Stimulated activated naive CD4-positive, alpha-beta T cell (primary cell): ENCODE results near the gene DNER.
"Not testable (repeated sequence)": the region's sequence is repeated elsewhere in the genome, so short reads cannot be mapped to it uniquely, and the experiment has no call there.

ENCODE experiments used
- DNase-seq, 6 experiments: peaks; one replicate each; lab custom pipeline; 2025; lab: John Stamatoyannopoulos, UW

Gene DNER

DNA sequence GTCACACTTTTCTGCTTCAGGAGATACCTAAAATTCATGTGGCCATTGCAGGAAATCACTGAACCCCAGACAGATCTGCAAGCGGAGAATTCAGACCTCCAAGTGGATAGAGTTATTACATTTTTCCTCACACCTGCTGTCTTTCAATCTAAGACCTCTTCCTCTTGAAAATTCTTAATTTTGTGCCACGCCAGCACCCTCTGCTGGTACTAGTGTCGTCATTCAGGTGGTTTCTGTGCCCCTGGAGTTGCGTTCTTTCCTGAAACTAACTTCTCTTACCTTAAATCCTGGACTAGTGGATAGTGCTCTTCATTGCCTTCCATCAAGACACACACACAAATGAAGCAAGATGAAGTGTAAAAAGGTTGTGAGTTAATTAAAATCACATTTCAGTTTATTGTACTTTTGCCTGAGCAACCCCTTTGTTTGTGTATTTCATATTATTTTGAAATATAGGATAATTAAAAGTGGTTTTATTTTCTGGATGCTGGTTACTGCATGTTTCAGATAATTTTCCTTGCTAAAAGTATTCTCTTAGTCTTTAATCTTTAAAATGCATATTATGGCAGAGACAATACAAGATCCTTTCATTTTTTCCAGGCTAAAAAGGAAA lies 1.6 kb upstream of the DNER start:
- DNase-seq, result peak in 1 of 6 experiments; percentile 16

DNA sequence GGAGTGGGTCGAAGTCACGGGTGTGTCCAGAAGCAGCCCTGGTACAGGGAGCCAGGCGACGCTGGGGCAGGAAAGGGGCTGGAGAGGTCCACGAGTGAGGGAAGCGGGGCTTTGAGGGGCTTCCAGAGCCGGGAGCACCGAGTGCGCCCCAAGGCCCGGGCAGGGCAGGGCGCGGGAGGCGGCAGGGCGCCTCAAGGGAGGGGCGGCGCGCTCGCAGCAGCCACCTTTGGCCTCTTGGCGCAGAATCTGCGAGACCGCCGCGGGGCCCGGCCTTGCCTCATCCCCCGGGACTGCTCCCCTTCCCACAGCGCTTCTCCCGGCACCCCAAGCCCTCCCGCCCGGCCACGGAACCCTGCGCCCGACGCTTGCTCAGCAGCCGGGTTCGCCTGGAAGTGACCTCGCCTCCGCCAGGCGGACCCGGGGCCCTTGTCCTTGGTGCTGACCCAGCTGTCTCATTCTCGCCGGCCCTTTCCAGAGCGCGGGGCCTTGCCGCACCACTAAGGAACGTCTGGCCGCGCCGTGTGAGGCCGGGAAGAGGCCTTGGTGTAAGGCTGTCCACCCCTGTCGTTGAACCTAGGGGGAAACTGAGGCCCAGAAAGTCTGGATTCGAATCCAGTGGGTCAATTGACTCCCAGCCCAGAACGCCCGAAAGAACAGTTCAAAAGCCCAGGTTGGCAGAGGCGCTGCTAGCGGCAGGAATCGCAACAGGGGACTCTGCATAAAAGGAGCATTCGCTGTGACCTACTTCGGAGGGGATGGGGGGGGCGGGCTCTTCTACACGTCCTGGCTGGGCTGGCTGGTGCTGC lies 584 bp upstream of the DNER start:
- peak in 2 of 6 experiments; percentile 14 to 19 for DNase-seq

DNA sequence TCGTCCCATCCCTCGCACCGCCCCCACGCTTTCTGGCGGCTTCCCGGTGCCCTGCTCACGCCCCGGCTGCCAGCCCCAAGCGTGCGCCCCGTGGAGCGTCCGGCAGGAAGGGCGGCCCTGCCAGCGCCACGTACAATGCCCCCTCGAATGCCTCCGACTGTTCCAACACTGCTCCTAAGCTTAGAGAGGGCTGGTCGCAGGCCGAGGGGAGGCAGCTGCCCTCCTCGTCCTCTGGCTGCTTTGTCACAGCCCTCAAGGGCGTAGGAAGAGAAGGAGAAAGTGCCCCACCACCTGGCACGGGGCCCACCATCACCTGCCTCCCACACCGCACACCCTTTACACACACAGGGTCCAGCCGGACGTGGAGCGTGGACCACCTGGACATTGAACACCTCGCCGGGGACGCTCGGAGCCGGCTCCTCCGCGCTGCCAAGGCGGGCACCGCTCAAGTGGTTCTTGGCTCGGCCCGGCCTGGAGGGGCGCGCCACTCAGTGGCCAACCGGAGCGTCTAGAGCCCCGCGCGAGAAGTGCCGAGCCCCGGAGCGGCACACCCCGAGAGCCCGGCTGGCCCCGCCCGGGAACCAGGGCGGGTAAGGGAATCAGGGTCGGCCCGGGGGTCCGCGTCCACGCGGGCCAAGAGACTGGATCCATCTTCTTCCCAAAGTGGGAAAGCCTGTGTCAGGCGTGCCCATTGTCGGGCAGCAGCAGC lies 830 bp downstream of the DNER start:
- DNase-seq, result no peak

DNA sequence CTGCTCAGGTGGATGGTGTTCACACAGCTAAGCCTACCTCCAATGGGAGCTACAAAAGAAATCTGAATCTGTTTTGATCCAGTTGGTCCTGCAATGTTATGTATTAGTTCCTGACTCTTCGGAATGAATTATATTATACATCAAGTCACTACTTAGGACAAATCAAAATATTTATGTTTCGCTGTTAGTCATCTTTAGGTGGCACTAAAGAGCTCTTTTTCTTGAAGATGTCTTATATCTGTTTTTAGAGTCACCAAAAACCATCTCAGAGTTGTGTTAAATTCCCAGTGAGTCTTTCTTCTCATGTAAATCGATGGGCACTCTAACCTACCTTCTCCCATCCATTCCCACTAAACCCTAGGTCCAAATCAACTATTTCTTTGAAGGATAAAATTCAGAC lies 2.2 kb downstream of the DNER start:
- DNase-seq, result no peak

DNA sequence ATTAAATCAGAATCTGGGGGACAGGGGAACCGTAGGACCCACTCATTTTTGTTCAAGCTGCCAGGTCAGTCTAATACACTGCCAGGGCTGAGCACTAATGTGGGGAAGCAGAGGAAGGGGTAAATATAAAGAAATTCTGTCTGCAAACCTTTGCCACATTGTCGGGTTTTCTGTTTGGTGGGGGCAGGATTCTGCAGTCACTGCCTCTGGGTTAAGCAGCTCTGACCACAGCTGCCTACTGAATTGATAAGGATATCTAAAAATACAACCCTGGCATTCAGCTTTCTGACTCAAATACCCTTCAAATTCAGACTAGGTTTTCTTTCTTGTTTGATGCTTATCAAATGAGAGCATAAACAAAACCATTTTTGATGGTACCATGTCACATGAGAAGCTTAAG lies 6.0 kb downstream of the DNER start:
- DNase-seq, result no peak

DNA sequence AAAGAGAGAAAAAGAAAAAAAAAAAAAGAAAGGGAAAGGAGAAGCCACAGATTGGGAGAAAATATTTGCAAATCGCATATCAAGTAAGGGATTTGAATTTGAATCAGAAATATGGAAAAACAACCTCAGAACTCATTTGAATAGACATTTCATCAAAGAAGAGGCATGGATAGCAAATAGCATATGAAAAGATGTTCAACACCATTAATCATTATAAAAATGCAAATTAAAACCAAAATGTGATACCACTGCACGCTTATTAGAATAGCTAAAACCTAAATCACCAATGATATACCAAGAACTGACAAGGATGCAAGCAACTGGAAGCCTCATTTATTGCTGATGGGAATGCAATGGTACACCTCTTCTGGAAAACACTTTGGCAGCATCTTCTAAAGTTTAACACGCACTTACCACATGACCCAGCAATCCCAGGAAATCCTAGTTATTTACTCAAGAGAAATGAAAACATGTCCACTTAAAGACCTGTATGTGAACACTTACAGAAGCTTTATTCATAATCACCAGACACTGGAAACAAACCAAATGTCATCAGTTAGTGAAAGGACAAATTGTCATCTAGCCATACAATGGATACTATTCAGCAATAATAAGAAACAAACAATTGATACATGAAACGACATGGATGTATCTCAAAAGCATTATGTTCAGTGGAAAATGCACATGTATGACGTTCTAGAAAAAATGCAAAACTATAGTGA lies 10.3 kb downstream of the DNER start:
- DNase-seq, result no peak

DNA sequence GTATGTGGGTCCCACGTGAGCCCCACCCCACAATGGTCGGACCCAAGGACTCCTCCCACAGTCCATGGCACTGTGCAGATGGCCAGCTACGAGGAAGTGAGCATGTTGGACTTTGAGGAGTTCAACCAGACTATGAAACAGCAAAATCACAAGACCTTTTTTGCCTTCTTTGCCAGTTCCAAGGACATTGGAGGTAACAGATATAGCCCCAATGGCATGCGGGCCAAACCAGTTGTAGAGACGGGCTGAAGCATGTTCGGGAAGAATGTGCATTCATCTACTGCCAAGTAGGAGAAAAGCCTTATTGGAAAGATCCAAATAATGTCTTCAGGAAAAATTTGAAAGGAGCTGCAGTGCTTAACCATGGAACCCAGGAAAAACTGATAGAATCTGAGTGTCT lies 12.6 kb downstream of the DNER start:
- DNase-seq, result no peak

DNA sequence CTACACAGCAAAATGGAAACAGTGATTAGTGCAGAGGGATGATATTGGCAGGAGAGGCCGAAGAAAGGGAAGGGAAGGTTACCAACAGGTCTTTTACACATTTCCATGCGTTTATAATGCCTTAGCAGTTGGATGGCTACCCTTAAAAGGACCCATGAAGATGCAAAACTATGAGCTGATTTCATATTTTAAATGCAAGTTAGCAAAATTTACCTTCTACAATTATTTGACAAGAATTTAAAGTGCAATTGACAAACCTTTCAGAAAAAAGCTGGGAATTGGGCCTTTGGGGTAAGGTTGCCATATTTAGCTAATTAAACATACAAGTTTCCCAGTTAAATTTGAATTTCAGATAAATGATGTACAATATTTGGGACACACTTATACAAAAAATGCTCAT lies 13.3 kb downstream of the DNER start:
- no peak for DNase-seq

DNA sequence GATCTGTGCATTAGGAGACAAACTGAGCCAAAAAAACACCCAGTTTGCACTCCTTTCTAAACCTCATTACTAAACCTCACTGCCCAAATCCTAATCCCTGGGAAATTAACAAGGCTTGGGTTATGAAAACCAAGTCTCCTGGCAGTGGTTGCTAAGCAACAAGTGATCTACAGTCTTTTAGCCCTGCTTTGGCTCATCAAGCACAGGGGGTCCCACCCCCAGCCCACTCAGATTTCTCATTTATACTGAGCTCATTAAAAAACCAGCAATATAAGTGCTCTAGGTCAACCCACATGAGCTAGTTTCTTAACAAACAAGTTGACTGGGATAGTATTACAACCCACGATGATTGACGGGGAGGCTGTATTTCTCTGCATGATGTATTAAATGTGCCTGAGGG lies 18.4 kb downstream of the DNER start:
- no peak for DNase-seq

DNA sequence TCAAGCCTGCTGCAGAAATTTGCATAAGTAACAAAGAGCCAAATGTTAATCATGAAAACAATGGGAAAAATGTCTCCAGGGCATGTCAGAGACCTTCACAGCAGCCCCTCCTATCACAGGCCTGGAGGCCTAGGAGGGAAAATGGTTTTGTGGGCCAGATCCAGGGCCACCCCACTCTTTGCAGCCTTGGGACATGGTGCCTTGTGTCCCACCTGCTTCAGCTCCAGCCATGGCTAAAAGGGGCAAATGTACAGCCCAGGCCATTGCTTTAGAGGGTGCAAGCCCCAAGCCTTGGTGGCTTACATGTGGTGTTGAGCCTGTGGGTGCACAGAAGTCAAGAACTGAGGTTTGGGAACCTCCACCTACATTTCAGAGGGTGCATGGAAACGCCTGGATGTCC lies 20.5 kb downstream of the DNER start:
- DNase-seq, result not testable (repeated sequence)

DNA sequence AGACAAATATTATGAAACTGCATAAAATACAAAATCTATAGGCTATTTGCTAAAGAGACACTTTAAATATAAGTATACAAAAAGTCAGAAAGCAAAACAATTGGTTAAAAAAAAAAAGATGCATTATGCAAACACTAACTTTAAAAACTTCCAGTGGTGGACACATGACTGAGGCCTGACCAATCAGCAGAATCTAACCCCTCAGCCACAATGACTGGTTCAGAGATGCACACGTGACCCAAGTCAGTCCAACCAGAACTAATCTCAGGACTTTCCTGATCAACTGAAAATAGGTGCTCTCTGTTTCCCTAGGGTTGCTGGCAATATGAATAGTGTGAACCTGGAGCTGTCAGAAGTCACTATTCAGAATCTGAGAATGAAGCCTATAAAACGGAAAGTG lies 22.7 kb downstream of the DNER start:
- no peak for DNase-seq

DNA sequence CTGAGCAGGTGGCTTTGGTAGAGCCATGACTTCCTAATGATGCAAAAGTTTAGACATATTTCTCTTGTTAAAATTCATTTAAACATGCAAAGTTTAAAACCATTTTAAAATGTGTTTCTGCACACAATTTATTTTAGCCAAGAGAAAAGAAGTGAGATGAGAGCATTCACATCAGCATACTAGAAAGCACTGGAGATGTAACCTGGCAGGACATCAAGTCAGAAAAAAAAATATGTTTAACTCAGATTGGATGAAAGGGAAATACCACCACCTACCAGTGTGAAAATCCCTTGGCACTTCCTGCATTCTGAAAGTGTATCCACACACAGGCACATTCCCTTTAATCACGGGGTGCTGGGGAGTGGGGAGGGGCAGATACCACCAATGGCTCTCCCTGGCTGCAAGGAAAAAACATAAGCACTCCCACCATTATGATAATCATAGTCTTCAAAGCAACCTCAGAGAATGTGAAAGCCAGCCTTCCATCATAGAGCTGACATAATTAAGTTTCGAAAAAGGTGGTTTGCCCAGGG lies 25.0 kb downstream of the DNER start:
- no peak for DNase-seq

DNA sequence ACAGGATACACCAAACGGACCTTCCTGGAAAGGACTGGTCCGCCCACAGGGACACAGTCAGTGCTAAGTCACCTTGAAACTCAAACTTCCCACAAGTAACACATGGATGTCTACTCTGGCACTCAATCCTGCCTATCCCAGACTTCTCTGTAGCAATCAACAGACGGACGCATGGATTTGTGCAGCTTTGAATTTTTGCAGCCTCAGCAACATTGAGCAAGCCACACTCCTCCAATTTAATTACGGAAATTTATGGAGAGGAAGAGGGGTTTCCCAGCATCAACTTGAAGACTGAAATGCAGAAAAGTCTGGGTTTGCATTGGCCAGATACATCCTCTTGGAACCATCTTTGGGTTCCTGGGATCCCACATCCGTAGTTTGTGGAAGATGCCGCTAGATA lies 26.2 kb downstream of the DNER start:
- no peak for DNase-seq

DNA sequence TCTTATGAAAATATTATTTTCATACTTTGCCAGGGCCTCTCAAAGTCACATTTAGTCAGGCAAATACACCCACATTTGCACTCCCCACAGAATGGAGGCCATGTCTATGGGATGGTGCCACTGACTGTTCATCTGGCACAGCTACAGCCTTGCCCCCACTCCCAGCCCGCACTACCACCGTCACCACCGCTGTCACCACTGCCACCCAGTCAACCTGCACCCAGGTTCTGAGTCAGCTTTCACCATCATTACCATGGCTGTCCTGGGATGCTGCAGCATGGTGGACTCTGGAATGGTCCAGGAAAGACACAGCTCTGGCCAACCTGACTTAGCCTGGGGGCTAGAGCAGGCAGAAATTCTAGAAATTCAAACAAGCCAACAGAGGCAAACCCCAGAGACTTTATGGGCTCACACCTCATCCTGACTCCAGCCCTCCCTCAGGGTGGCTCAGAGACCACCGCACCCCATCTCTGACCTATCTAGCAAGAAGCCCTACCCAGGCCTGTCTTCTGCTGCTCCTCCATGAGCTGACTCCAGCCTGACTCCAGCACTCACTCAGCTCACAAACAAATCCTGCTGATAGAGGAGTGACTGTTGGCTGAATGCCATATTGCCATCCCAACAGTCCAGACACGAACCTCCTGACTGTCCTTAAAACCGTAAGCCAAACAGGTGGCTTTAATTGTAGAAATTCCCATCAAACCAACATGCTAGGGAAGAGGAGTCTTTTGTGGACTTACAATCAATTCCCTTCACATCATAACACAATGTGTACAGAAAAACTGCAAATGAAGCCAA lies 28.0 kb downstream of the DNER start:
- DNase-seq, result no peak

DNA sequence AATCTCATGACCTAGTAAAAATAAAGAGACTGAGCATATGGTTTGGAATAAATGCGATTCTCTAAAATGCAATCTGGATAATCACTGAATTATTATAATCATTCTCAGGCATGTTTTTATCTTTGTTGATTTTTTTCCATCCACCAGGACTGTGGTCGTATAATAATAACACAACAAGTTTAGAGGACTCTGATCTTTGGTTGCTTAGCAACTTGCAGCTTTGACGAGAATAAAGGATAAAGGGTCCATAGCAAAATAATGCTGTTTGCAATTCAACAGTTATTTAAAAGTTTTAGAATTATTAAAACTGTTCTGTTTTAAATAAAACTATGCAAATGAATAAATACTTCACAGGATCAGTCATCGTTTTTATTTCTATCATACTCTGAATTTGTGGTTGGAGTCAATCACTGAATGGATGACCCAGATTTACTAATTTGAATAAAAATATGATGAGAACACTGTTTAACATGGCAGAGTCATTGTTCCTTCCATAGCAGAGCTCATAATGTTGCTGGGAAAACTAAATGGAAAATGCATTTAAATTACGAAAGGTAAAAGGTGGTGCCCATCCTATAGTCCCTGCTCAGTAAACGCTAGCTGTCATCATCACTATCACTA lies 29.3 kb downstream of the DNER start:
- no peak for DNase-seq

DNA sequence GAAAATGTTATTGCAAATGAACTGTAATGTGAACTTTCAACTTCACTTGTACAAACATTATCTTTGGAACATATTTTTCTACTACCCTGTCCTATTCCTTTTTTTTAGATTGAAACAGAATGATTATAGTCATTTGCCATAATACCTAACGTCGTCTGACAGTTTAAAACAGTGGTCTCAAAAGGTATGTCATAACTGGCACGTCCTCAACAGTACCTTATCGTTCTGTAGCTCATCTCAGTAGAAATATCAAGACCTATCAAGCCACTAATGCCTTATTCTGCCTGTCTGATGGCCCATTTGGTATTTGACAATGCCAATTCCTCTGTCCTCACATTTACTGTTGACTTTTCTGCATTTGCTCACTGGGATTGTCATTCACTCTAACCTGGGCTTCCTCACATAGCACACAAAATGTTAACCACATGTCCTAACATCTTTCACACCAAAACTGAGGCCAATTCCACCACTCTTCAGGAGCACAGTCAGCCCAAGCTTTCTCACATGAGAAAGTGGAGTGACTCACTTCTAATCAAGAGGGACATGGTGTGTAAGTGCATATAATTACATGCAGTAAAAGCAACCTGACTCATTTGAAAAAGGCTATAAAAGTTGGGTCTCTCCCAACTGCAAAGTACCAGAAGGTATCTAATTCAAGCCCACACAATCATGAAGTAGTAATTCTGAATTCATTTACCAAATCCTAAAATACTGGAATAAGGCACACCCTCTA lies 34.8 kb downstream of the DNER start:
- no peak for DNase-seq

DNA sequence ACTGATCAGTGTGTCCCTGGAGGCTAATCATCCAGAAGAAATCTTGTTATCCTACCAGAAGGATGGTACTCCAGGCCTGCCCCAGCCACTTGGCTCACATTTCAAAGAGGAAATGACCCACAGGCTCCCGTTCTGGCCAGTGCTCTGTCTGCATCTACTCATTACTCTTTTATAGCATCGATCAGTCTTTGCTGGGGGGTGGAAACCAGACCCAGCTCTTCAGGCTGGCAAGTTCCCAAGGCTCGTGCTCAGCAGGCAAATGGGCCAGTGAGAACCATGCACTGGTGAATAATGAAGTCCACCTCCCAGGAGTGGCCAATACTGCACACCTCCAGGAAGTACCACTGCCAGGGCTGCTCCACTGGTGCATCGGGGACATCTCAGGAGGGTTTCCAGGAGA lies 38.8 kb downstream of the DNER start:
- DNase-seq, result no peak

DNA sequence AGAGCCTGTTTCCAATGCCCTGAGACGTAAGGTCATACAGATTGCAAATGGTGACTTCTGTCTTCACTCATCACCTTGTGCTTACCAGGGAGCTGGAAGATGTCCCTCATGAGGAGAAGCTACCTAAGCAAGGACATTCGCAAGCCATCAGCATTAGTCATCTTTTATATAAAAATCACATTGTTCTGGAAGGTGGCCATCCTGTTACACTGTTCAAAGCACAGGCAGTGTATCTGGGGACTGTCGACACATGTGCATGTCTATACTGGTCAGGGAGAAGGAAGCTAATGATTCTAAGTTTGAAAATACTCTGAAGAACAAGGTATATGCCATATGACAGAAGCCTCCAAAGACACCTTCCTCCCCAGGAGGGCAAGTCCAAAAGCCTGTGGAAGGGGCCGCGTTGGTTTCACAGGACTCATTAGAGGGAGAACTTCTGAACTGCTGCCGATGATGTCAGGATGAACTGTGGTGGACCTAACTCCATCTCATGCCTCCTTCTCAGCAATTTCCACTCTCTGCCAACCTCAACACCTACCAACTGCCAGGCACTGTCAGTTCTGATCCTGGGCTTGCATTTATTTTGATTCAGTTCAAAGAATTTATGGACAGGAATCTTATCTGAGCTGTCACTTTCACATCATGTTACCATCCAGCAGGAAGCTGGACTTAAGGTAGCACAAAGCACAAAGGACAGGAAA lies 39.4 kb downstream of the DNER start:
- no peak for DNase-seq

DNA sequence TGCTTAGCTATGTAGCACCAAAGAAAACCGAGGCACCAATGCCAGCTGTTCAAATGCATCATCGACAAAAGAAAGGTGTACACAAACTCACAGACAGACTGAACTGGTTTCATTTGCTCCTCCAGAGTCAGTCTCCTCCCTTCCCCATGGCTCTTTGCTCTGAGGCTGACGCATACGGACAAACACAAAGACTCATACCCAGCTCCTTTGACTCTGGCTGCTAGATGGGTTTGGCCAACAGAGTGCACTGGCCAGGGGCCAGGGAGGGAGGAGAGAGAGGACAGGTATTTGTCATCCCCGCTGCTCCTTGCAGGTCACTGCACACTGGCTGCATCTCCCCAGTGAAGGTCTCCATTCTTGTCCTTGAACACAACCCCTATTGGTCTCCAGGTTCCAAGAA lies 40.7 kb downstream of the DNER start:
- DNase-seq, result no peak

DNA sequence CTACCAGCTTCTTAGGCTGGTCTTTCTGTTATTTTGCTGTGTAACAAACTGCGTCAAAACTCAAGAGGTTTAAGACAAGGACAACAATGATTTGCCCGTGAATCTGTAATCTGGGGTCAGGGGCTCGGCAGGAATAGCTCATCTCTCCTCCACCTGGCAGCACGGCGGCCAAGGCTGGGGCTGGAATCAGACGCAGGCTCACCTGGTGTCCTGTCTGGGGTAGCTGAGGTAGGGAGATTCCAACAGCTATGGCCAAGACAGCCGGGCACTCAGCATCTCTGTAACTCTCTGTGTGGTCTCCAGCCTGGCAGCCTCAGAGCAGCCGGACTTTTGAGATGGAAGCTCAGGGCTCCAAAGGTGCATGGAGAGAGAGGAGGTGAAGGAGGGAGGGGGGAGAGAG lies 42.3 kb downstream of the DNER start:
- DNase-seq, result no peak
